COR-L47 (cell line): Measurements from ENCODE around the gene ITGA2B.
"Not testable (repeated sequence)": the region's sequence is repeated elsewhere in the genome, so short reads cannot be mapped to it uniquely, and the experiment has no call there.

Experiments used
- DNase-seq: peaks from one replicate; lab custom pipeline; 2025; lab: John Stamatoyannopoulos, UW

The ITGA2B gene

GRCh38 chr17:44351961-44352827 is 37.3 kb downstream of the ITGA2B start:
- no peak for DNase-seq

GRCh38 chr17:44351464-44351863 is 38.0 kb downstream of the ITGA2B start:
- no peak for DNase-seq

- DNase-seq = peak; percentile 31
Observed at GRCh38 chr17:44350733-44351226, 38.7 kb downstream of the ITGA2B start.

GRCh38 chr17:44349553-44350070 is 39.8 kb downstream of the ITGA2B start:
- no peak for DNase-seq

GRCh38 chr17:44348988-44349364 is 40.5 kb downstream of the ITGA2B start:
- DNase-seq = no peak

GRCh38 chr17:44348234-44348987 is 41.0 kb downstream of the ITGA2B start:
- DNase-seq = no peak

GRCh38 chr17:44347206-44348055 is 42.0 kb downstream of the ITGA2B start:
- DNase-seq = not testable (repeated sequence)

GRCh38 chr17:44346064-44346844 is 43.2 kb downstream of the ITGA2B start:
- DNase-seq = no peak

- DNase-seq = peak; percentile 79
Observed at GRCh38 chr17:44345454-44346026, 43.9 kb downstream of the ITGA2B start.

- peak; percentile 97 for DNase-seq
Observed at GRCh38 chr17:44344939-44345453, 44.5 kb downstream of the ITGA2B start, which contains the start of gene GRN. GRN (plus strand) TSS chr17:44345302; CDS start chr17:44349165, 3,863 bp downstream.

GRCh38 chr17:44343510-44344209 is 45.8 kb downstream of the ITGA2B start:
- no peak for DNase-seq

- DNase-seq = not testable (repeated sequence)
Observed at GRCh38 chr17:44340553-44340952, 48.9 kb downstream of the ITGA2B start.

- no peak for DNase-seq
Observed at GRCh38 chr17:44338702-44339101, 50.7 kb downstream of the ITGA2B start.

GRCh38 chr17:44335968-44336367 is 53.5 kb downstream of the ITGA2B start:
- DNase-seq = no peak

- no peak for DNase-seq
Observed at GRCh38 chr17:44335564-44335963, 53.9 kb downstream of the ITGA2B start.

GRCh38 chr17:44334727-44335126 is 54.7 kb downstream of the ITGA2B start:
- DNase-seq = no peak

GRCh38 chr17:44334315-44334714 is 55.1 kb downstream of the ITGA2B start:
- DNase-seq = no peak

GRCh38 chr17:44333371-44333770 is 56.1 kb downstream of the ITGA2B start:
- DNase-seq = no peak

- peak; percentile 81 for DNase-seq
Observed at GRCh38 chr17:44331249-44331760, 58.1 kb downstream of the ITGA2B start.
